Hematopoietic multipotent progenitor cell (in vitro differentiated cells): ENCODE measurements around the gene TCFL5. TPM values are rescaled to one million over a fixed set of nuclear protein-coding genes. Genes with fewer than 3 reads are reported as not detected.
A peak's percentile ranks its signal among the peaks of the same experiment; 100 is the strongest.

Experiments used
- DNase-seq, 3 donors: peaks; one replicate each; pipeline ENCODE4 v3.0.0-alpha.2; 2011 to 2015; ENCODE audit warnings: low read depth in 2 of 3, low spot score in 2 of 3
- total RNA-seq: library from RNA; depleted of rRNA; stranded (reverse); fragments of >200 nt; gene quantifications from one replicate; pipeline ENCODE4 v1.2.3, GENCODE V29; 2012

The TCFL5 gene
- total RNA-seq, 1 donor = 2.7 TPM

DNA sequence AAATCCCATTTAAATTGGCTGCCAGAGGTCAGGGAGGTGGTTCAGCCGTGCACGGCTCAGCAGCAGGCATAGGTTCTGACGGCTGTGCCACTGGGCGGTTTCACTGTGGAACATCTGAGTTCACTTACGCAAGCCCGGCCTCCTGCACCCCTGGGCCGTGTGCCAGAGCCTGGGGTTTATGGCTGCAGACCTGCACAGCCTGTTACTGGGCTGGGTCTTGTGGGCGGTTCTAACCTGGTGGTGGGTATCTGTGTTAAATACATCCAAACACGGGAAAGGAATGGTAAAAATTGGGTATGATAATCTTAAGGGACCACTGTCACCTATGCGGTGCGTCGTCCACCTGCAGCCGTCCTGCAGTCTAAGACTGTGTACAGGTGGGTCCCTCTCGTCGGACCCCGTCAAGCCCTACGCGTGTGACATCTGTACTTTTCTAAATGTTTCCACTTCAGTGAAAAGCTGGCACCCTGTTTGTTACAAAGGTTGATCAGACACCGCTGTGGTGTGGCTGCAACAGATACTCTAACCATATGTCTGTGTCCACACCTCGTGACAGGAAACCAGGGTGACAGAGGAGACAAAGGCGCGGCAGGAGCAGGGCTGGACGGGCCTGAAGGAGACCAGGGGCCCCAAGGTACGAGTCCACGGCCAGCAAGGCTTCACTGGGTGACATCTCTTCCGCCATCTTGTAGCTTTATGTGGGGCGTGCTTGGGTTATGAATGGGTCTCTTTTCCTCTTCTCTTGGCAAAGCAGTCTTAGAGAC lies 23.3 kb downstream of the TCFL5 start:
- DNase-seq = no peak

DNA sequence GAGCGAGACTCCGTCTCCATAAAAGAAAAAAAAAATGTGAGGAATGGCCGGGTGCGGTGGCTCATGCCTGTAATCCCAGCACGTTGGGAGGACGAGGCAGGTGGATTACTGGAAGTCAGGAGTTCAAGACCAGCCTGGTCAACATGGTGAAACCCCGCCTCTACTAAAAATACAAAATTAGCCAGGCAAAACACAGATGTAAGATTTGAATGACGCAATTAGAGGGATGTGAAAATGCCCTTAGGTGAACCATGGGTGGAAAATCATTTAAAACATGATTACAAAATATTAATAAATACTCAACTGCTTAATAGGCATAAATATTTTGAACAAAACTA lies 23.9 kb downstream of the TCFL5 start:
- no peak for DNase-seq

DNA sequence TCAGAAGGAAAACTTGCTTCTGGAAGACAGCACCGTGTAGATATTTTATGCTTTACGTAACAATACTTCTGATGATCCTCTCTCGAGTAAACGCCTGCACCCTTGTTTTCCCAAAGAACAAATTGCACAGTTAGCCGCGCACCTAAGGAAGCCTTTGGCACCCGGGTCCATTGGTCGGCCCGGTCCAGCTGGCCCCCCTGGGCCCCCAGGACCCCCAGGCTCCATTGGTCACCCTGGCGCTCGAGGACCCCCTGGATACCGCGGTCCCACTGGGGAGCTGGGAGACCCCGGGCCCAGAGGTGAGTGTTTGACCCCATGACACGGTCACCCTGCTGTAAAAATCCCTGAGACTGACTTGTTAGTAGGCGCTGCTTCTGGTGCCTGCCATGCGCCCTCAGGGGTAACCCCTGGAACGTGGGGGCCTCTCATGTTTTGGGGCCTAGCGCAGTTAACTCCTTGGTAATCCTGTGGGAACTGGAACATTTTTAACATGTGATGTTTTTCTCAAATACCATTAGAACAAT lies 24.6 kb downstream of the TCFL5 start:
- DNase-seq = no peak

DNA sequence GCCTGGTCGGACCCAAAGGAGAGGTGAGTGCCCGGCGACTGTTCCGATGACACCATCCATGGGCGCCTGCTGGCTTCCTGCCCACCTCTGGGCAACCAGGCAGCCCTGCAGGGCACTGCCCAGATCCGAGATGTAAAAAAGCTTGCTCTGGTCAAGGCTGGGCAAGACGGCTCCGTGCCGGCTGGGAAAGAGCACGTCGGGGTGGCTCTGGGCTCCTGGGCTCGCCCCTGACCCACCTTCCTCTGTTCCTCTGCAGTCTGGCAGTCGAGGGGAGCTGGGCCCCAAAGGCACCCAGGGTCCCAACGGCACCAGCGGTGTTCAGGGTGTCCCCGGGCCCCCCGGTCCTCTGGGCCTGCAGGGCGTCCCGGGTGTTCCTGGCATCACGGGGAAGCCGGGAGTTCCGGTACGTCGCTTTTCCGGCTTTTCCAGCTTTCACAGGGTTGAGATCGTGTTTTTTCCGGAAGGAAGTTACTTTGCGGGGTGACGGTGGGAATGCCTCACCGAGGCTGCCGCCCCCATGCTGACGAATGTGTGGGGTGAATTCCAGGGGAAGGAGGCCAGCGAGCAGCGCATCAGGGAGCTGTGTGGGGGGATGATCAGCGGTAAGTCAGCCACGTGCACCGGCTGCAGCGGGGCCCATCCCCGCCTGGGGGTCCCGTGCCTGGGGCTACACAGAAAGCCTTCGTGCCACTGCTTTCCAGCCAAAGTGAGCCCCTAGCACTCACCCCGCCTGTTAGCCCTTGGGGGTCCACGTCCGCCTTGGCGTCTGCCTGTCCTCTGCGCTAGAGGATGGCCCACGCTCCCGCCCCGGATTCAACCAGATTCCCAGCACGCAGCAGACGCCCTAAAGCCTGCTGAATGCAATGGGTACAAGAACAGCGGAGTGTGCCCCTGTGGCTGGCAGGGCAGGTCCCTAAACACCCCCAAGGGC lies 25.4 kb downstream of the TCFL5 start:
- no peak for DNase-seq

DNA sequence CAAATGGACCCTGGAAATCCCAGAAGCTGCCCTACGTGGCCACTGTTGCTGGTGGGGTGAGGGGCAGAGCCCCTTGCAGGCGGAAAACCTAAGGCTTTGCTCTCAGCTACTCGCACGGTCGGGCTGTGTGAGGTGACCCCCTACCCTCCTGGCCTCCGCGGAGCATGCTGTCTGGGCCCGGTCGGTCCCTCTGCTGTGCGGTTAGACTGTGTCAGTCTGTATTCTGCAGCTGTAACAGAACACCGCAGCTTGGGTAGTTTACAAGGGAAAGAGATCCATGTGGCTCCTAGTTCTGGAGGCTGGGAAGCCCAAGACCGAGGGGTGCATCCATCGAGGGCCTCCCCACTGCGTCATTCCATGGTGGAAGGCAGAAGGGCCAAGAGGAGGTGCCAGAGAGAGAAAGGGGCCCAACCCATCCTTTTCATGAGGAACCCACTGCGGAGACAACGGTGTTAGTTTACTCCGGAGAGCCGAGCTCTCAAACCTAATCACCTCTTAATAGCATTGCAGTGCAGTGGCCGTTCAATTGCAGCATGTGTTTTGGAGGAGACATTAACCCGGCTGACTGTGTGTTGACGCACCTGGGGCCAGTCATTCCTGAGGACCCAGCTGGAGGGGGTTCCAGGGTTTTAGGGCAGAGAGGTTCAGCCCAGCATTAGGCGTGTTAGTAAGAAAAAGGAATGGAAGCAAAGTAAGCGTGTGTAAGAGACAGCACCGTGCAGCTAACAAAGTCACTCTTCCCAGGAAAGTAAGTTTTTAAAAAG lies 26.5 kb downstream of the TCFL5 start:
- DNase-seq = no peak

DNA sequence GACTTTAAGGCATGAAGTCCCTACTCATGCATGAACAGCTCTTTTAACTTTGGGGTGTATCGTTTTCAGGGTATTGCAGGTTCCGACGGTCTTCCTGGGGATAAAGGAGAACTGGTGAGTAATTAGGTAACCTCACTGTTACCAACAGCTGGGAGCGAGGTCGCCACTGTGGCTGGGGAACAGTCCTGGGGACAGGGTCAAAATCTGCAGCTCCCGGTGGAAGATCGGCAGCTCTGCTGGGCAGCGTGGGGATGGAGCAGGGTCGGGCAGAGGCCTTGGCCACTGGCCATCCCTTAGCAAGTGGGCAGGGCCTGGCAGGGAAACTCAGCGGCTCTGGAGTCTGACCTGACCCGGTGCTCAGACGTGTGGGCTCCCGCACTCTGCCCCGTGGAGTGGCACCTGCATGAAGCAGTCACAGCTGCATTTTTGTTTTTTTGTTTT lies 28.7 kb downstream of the TCFL5 start:
- DNase-seq = no peak

DNA sequence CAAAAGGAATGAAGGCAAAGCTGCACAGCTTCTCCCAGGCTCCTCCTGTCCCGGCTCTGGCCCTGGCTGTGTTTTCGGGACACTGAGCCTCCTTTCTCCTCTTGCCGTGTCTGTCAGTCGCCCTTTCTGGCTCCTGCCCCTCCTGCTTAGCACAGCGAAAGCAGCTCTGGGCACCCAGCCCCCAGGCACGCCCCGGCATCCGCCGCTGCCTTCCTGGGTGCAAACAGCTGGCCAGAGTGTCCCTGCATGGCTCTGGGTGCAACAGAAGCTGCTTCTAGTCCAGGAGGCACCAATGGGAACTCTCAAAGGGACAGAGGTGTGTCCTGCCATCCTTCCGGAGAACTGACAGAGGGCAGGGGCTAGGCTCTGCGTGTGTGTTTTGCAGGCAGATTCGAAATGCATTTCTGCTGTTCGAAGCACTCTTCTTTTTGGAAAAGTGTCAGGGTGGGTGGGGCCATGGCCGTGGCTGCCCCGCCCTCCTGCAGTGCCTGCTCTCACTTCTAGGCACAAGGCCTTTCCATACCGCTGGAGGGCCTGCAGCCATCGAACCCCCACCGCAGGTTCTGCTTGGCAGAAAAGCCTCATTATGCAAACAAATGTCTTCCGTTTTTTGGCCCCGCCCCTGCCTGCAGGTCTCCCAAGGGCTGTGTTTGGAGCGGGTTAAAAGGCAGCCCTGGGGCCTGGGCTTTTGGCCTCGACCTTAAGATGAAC lies 29.3 kb downstream of the TCFL5 start:
- peak in 2 of 3 donors; percentile 74 to 85 for DNase-seq

DNA sequence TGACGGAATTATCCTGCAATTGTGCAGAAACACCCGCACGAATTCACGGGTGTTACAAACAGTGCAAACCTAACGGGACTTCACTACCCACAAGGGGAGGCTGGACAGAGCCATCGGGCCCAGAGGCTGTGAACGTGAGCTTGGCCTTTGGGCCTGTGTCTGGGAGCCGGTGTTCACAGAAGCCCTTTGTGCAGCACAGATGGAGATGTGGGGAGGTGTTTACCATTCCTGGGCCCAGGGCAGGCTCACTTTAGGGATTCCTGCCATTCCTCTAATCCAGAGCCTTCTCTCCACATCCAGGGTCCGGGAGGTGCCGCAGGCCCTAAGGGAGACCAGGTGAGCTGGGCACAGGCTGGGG lies 29.8 kb downstream of the TCFL5 start:
- DNase-seq = no peak

DNA sequence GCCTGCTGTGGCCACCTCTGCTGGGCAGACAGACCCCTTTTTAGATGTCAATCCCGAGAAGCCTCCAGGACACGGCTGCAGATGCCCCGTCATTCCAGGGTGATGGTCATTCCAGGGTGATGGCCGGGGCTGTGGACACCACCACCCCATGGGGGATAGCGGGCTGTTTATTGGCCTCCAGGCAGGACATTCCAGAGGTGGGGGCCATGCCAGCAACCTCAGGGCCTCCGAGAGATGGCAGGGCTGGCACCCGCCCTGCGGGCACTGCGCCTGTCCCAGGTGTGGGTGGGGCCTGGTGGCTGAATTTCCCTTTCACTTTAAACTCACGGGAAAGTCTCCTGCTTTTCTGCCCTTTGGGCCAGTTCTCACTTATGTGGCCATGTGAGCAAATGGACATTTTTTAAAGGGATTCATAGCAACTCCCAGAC lies 30.2 kb downstream of the TCFL5 start:
- no peak for DNase-seq

DNA sequence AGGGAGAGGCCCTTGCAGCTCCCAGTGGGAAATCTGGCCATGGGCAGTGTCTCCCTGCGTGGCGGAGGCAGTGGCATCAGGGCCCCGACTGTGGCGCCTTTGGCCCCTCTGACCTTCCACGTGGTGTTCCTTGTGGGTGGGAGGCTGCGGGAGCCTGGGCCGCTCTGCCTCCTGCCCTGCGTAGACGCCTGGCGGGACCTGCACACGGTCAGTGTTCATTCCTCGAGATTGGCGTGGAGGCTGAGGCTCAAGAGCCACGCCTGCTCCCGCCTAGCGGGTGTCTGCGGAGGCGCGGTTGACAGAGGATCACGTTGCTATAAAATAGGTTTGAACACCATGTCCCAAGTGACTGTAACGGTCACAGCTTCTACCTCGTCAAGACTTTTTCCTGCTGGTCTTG lies 30.8 kb downstream of the TCFL5 start:
- no peak for DNase-seq

DNA sequence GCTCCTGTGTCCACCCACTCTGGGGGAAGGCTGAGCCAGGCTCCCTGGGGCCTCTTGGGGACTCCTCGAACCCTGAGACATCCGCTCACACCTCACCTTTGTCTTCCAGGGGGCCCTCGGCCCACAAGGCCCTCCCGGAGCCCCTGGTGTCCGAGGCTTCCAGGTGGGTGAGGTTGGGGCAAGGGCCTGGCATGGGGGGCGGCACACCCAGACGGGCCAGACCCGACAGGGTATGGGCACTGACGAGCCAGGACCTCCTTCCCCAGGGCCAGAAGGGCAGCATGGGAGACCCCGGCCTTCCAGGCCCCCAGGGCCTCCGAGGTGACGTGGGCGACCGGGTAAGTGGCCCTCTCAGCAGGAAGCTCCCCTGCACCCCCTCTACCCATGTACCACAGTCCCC lies 31.4 kb downstream of the TCFL5 start:
- no peak for DNase-seq

DNA sequence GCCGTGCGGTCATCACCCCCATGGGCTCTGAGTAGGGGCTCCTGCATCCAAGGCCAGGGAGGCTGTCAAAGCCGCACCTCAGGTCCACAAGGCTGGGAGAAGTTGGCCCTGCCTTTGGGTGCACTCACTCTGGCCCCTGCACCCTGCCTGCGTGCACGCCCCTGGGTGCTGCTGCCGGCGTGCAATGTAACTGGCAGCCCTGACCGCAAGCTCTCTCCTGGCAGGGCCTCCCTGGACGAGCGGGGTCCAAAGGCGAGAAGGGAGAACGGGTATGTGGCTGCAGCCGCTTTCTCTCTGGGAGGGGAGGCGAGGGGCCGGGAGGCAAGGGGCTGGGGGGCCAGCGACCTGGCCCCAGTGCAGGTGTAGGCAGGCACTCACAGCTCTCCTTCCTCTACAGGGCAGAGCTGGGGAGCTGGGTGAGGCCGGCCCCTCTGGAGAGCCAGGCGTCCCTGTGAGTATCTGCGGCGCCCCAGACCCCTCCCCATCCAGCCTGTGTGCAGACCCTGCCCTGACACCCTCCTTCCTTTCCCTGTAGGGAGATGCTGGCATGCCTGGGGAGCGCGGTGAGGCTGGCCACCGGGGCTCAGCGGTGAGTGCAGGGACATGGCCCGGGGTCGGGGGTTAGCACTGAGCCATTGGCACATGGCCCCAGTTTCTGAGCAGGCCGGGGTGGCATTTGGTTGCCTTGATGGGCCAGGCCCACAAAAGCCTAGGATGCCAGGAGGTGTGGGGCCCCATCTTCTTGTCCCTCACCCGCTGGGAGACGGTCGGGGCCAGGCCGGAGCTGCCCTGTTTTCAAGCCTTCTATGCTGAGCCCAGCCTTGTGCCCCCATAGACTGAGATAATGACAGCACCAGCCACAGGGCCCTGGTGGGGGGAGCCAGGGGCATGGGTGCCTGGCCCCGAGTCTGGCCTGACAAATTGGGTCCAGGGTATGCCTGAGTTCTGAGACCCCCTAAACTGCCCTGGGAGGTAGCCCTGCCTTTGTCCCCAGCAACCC lies 32.1 kb downstream of the TCFL5 start:
- DNase-seq = no peak

DNA sequence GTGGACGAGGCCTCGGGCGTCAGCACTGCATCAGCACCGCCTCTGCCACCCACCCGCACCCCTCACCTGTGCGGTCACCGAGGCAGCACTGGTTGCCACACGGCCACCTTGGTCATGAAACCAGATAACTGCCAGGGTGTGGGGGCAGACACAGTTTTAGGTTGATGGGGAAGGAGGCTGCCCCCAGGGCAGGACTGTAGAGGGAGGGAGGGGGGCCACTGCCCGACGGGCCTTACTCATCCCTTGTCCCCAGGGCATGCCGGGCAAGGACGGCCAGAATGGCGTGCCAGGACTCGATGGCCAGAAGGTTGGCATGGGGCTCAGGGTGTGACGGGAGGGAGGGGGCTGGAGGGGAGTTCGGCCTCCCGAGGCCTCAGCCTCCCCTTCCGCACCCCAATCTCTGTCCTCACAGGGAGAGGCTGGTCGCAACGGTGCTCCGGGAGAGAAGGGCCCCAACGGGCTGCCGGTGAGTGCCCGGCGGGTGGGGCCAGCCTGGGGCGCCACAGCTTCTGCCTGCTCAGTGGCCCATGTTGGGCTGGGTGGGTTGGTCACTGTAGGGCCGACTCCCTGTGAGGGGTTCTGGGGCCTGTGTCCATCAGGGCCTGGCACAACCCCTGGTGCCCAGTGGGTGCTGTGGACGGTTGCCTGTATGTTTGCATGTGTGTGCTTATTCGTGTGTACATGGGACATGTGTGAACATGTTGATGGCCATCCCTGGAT lies 33.0 kb downstream of the TCFL5 start:
- no peak for DNase-seq

DNA sequence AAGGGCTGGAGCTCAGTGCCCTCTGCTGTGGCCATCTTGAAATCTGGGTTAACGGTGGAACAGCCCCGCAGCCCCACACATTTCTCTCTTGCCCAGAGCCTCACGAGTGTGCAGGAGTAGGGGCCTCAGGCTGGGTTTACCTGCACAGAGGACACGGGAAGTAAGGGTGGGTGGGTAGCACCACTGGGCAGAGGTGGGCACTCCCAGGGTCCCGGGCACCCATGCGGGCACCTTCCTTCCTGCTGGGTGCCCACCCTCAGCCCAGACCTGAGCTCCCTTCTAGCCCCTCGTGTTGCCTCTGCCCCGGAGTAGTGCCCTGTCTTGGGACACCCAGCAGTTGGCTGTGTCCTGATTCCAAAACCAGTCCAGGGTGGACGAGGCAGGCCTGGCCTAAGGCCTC lies 33.6 kb downstream of the TCFL5 start:
- no peak for DNase-seq

DNA sequence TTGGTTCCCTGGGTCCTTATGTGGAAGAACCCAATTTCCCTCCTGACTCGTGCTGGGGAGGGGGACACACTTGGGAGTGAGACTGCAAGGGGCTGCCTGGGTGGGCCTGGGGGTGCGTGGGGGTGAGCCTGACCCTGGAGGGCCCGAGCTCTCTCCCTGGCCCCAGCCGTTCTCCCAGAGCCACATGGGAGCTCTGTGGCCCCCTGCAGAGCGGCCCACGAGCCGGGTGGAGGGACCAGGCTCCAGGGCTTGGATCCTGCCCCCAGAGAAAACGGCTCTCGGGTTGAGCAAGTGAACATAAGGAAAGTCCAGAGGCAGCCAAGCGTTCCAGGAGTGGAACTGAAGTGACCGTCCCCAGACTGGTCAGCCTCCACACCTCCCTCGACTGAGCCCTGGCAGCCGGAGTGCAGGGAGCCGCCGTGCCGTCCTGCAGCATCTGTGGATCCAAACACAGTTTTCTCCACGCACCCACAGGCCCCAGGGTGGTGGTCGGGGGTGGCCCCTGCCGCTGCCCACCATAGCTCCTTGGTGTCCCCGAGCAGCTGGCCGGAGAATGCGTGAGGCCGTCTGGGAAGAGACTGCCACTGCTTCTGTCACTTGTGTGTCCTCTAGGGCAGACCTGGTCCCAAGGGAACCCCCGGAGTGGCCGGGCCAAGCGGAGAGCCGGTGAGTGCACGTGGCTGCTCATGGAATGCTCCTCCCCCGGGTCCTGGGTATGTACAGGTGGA lies 34.1 kb downstream of the TCFL5 start:
- DNase-seq = no peak

DNA sequence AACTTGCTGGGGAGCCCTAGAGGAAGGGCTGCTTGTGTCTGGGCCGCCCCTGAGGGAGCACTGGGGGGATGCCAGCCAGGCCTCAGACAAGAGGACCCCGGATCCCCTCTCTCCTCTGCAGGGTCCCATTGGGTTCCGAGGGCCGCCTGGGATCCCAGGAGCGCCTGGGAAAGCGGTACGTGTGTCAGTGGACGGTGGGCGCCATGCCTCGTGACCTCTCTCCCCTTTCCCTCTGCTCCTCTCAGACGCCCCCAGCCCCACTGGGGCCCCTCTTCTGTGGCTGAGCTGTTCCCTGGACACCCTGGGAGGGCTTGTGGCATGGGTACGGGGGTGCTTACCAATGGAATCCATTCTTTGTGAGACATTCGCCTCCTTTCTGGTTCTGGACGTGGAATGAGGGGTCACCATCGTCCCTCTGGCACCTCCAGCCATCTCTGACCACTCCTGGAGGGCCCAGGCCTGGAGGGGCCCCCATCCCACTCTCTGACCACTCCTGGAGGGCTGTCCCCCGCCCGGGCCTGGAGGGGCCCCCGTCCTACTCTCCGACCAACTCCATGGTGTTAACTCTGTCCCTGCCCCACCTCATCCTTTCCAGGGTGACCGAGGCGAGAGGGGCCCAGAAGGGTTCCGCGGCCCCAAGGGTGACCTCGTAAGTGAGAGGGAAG lies 34.8 kb downstream of the TCFL5 start:
- no peak for DNase-seq

DNA sequence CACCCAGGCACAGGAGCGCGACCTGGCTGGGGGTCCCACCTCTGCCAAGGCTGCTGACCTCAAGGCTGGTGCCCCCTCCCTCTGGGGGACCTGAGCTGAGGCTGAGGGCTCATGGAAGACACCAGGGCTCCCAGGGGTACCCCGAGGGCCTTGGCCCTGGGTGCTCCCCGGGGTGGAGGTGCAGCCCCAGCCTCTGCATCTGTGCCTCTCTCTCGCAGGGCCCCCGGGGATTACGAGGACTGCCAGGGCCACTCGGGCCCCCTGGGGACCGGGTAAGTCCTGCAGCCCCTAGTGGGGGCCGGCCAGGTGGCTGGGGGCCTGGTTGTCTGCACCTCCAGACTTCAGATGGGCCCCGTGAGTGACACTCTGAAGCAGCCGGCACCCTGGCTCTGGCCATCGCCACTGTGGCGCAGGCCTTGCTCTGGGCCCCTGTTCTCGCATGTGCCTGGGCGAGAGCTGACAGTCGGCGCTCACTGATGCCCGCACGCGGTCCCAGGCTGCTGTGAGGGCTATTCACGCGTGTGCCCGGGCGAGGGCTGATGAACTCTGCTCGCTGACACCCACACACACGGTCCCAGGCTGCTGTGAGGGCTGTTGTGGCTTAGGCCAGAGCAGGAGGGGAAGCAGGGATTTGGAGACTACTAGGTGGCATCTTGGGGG lies 35.5 kb downstream of the TCFL5 start:
- DNase-seq = no peak
